Choroid plexus epithelial cell (primary cell): ENCODE data around the gene RAD23B.
"Not testable (repeated sequence)": the region's sequence is repeated elsewhere in the genome, so short reads cannot be mapped to it uniquely, and the experiment has no call there.

Source experiments
- DNase-seq: peaks from one replicate; pipeline ENCODE4 v3.0.0-alpha.2; 2010; ENCODE audit warnings: low read depth
- H3K4me3 ChIP-seq: 2 replicates; pipeline ENCODE4 v1.5.1; 2011; ENCODE audit warnings: low read depth, mild to moderate bottlenecking, control low read depth, low read length, moderate library complexity
- TF ChIP-seq, protein P1 (sequence below): conservative IDR thresholded peaks from 2 replicates; pipeline ENCODE4 v1.5.1; 2011; ENCODE audit warnings: low read depth, mild to moderate bottlenecking, control low read depth, inconsistent platforms, low read length, moderate library complexity

Gene RAD23B

DNA sequence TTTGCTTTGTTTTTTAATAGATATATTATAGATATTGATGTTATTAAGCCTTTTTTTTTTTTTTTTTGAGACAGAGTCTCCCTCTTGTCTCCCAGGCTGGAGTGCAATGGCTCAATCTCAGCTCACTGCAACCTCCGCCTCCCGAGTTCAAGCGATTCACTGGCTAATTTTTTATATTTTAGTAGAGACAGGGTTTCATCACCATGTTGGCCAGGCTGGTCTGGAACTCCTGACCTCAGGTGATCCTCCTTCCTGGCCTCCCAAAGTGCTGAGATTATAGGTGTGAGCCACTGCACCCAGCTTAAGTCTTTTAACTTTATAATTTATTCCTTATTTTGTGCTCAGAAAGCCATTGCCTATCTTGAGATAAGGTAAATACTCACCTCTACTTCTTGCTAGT, 24.2 kb upstream of the RAD23B start:
- no peak overlapping the region for H3K4me3 ChIP-seq
- no peak for DNase-seq
- TF ChIP-seq, protein P1, sequence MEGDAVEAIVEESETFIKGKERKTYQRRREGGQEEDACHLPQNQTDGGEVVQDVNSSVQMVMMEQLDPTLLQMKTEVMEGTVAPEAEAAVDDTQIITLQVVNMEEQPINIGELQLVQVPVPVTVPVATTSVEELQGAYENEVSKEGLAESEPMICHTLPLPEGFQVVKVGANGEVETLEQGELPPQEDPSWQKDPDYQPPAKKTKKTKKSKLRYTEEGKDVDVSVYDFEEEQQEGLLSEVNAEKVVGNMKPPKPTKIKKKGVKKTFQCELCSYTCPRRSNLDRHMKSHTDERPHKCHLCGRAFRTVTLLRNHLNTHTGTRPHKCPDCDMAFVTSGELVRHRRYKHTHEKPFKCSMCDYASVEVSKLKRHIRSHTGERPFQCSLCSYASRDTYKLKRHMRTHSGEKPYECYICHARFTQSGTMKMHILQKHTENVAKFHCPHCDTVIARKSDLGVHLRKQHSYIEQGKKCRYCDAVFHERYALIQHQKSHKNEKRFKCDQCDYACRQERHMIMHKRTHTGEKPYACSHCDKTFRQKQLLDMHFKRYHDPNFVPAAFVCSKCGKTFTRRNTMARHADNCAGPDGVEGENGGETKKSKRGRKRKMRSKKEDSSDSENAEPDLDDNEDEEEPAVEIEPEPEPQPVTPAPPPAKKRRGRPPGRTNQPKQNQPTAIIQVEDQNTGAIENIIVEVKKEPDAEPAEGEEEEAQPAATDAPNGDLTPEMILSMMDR, result no peak

DNA sequence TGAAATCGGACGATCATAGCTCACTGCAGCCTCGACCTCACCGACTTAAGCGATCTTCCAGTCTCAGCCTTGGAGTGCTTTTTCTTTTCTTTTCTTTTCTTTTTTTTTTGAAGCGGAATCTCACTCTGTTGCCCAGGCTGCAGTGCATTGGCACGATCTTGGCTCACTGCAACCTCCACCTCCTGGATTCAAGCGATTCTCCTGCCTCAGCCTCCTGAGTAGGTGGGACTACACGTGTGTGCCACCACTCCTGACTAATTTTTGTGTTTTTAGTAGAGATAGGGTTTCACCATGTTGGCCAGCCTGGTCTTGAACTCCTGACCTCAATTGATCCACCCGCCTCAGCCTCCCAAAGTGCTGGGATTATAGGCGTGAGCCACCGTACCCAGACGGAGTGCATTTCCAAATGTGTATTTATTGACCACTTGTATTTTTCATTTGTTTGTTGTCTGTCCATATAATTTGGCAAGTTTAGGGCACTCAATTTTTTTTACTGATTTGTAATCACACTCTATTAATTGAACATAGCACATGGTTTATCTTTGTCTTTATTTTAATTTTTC, 23.2 kb upstream of the RAD23B start:
- DNase-seq, H3K4me3 ChIP-seq: not testable (repeated sequence)

DNA sequence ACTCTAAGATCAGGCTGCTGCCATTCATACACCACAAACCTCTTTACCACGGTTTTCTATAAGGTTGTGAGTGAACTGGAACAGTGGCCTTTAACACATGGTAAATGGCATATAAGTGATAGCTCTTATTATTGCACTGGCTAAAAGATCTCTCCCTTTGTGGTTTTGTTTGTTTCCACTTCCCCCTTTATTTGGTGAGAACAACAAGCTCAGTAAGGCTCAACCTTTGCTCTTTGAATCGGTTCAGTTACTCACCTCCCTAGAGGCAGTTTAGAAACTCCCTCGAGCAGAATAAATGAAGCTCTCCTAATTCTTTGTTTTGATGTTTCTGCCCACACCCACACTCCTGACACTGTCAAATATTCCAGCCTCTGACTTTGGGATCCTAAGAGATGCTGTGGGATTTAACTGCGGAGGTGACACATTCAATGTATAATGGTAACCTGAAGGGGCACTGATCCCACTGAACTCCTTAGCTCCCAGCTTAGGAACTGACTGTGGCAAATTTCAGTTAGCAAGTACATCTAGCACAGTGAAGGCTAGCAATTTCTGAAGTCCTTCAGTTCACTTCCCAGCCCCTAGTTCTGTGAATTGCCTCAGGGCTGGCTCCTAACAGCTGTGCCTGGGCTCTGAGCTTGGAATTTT, 22.5 kb upstream of the RAD23B start:
- DNase-seq, result no peak
- no peak overlapping the region for H3K4me3 ChIP-seq
- TF ChIP-seq, protein P1, result no peak

DNA sequence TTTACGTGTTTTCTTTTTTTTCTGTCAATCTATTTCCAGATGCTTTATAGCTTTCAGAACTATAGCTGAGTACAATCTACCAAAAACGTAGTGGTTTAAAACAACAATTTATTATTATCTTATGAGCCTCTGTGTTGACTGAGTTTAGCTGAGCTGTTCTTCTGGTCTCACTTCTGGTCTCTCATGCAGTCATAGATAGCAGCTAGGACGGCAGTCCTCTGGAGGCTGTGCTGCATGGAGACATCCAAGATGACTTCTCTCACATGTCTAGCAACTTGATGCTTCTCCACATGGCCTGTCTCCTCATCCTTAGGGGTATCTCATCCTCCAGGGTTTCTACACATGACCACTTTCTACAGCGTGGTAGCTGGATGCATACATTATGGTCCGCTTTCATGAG, 22.0 kb upstream of the RAD23B start:
- DNase-seq, result no peak
- no peak overlapping the region for H3K4me3 ChIP-seq
- TF ChIP-seq, protein P1, result no peak

DNA sequence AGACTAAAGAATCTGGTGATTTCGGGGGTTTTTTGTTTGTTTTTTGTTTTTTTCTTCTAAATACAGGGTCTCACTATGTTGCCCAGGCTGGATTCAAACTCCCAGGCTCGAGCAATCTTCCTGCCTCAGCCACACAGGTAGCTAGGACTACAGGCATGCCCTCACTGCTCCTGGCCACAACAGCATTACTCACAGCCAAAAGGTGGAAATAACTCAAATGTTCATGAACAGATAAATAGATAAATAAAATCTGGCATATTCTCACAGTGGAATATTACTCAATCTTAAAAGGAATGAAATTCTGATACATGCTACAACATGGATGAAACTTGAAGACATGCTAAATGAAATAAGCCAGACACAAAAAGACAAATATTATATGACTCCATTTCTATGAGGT, 19.8 kb upstream of the RAD23B start:
- DNase-seq, result no peak
- TF ChIP-seq, protein P1, result no peak
- H3K4me3 ChIP-seq, result no peak overlapping the region

DNA sequence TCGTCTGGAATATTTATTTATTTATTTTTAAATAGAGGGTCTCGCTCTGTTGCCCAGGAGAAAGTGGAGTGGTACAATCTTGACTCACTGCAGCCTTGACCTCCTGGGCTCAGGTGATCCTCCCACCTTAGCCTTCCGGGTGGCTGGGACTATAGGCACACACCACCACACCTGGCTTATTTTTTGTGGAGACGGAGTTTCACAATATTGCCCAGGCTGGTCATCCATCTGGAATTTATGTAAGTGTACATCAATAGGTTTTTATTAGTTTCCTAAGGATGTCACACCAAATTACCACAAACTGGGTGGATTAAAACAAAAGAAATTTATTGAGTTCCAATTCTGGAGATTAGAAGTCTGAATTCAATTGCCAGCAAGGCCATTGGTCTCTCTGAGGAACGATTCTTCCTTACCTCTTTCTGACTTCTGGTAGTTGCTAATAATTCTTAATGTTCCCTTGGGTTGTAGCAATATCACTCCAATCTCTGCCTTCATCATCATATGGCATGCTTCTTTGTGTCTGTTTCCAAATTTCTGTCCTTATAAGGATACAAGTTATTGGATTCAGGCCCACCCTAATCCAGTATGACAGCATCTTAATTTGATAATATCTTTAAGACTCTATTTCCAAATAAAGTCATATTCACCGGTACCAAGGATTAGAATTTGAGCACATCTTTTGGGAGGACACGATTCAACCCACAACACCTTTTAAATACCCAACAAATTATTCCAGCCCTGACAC, 16.3 kb upstream of the RAD23B start:
- TF ChIP-seq, protein P1, result no peak
- DNase-seq, result no peak
- H3K4me3 ChIP-seq, result no peak overlapping the region

DNA sequence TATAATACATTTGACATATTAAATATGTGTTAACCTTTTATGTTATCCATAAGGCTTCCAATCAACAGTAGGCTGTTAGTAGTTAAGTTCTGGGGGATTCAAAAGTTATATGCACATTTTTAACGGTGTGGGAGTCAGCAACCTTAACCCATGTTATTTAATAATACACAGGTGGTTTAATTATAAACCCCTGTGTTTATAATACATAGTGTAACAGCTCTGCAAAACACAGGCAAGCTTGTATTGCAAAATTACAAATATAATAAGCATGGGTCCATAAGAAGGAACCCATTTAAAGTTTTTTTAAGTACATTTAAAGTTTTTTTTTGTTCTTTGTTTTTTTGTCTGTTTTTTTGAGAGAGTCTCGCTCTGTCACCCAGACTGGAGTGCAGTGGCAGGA, 14.5 kb upstream of the RAD23B start:
- H3K4me3 ChIP-seq, result no peak overlapping the region
- TF ChIP-seq, protein P1, result no peak
- DNase-seq, result no peak
